Liver (tissue), 9 donors: ENCODE results near the gene ERP44. TPM values are rescaled to one million over a fixed set of nuclear protein-coding genes. Genes with fewer than 3 reads are reported as not detected.

Experiments
- DNase-seq: peaks from one replicate; pipeline ENCODE4 v3.0.0-alpha.2; 2017; ENCODE audit warnings: low spot score
- H3K27ac ChIP-seq, 2 donors: one replicate each; pipeline ENCODE4 v1.7.0; 2013; ENCODE audit warnings: inconsistent platforms in 2 of 2, low read length in 2 of 2, control low read depth in 1 of 2, low read depth in 1 of 2, mild to moderate bottlenecking in 1 of 2
- H3K27me3 ChIP-seq, 4 donors: one replicate each; pipeline versions ENCODE4 v1.6.1 to v1.7.0; 2013; ENCODE audit warnings: low read length in 3 of 4, inconsistent platforms in 1 of 4, mild to moderate bottlenecking in 1 of 4, moderate library complexity in 1 of 4; ENCODE audit not compliant: control insufficient read depth in 4 of 4, insufficient read depth in 4 of 4
- H3K36me3 ChIP-seq, 4 donors: one replicate each; pipeline versions ENCODE4 v1.6.1 to v1.7.0; 2013; ENCODE audit warnings: low read length in 3 of 4, mild to moderate bottlenecking in 3 of 4, low read depth in 1 of 4, moderate library complexity in 1 of 4; ENCODE audit not compliant: control insufficient read depth in 4 of 4, insufficient read depth in 3 of 4
- H3K4me1 ChIP-seq, 4 donors: one replicate each; pipeline versions ENCODE4 v1.6.1 to v1.7.0; 2013; ENCODE audit warnings: low read length in 3 of 4, mild to moderate bottlenecking in 3 of 4, moderate library complexity in 1 of 4; ENCODE audit not compliant: control insufficient read depth in 4 of 4, insufficient read depth in 4 of 4
- H3K4me3 ChIP-seq, 3 donors: one replicate each; pipeline versions ENCODE4 v1.6.1 to v1.7.0; 2013; ENCODE audit warnings: low read length in 3 of 3, control low read depth in 1 of 3, low read depth in 1 of 3, mild to moderate bottlenecking in 1 of 3
- H3K9ac ChIP-seq, 2 donors: one replicate each; pipeline ENCODE4 v1.7.0; 2013; ENCODE audit warnings: low read length in 2 of 2, mild to moderate bottlenecking in 2 of 2, moderate library complexity in 2 of 2, control low read depth in 1 of 2, low read depth in 1 of 2
- H3K9me3 ChIP-seq, 4 donors: one replicate each; pipeline versions ENCODE4 v1.6.1 to v1.7.0; 2013; ENCODE audit warnings: low read length in 3 of 4; ENCODE audit not compliant: control insufficient read depth in 4 of 4
- CTCF ChIP-seq: fragments of 150-350 bp; IDR thresholded peaks from 2 replicates; pipeline ENCODE4 v1.5.1; 2017; ENCODE audit warnings: improper control_type of control experiment, low read depth, low read length; ENCODE audit not compliant: missing input control
- EGR1 ChIP-seq, 2 donors: IDR thresholded peaks; 2 replicates each; pipeline ENCODE4 v1.6.1; 2016 to 2018; ENCODE audit warnings: antibody characterized with exemption in 2 of 2, low read depth in 2 of 2
- FOXA1 ChIP-seq: IDR thresholded peaks from 2 replicates; pipeline ENCODE4 v1.6.1; 2016; ENCODE audit warnings: antibody characterized with exemption
- FOXA2 ChIP-seq: IDR thresholded peaks from 2 replicates; pipeline ENCODE4 v1.6.1; 2016; ENCODE audit warnings: antibody characterized with exemption
- GABPA ChIP-seq, 2 donors: IDR thresholded peaks in 1 of 2; conservative IDR thresholded peaks in 1 of 2; 2 replicates each; pipeline ENCODE4 v1.6.1; 2016; ENCODE audit warnings: antibody characterized with exemption in 2 of 2, mild to moderate bottlenecking in 1 of 2, moderate library complexity in 1 of 2
- HNF4A ChIP-seq, 2 donors: conservative IDR thresholded peaks; 2 replicates each; pipeline ENCODE4 v1.6.1; 2016; ENCODE audit warnings: antibody characterized with exemption in 2 of 2, mild to moderate bottlenecking in 2 of 2
- HNF4G ChIP-seq: IDR thresholded peaks from 2 replicates; pipeline ENCODE4 v1.6.1; 2016; ENCODE audit warnings: antibody characterized with exemption
- JUND ChIP-seq, 2 donors: IDR thresholded peaks; 2 replicates each; pipeline ENCODE4 v1.6.1; 2016; ENCODE audit warnings: antibody characterized with exemption in 2 of 2
- MAX ChIP-seq: IDR thresholded peaks from 2 replicates; pipeline ENCODE4 v1.6.1; 2016; ENCODE audit warnings: antibody characterized with exemption
- NR2F2 ChIP-seq: IDR thresholded peaks from 2 replicates; pipeline ENCODE4 v1.6.1; 2016; ENCODE audit warnings: antibody characterized with exemption
- RAD21 ChIP-seq, 2 donors: IDR thresholded peaks; 2 replicates each; pipeline ENCODE4 v1.6.1; 2016; ENCODE audit warnings: antibody characterized with exemption in 2 of 2, mild to moderate bottlenecking in 2 of 2
- RXRA ChIP-seq, 2 donors: IDR thresholded peaks; 2 replicates each; pipeline ENCODE4 v1.6.1; 2017 to 2018; ENCODE audit warnings: antibody characterized with exemption in 2 of 2, mild to moderate bottlenecking in 1 of 2
- SP1 ChIP-seq: IDR thresholded peaks from 2 replicates; pipeline ENCODE4 v1.6.1; 2018; ENCODE audit warnings: antibody characterized with exemption, mild to moderate bottlenecking
- TAF1 ChIP-seq: conservative IDR thresholded peaks from 2 replicates; pipeline ENCODE4 v1.6.1; 2016; ENCODE audit warnings: antibody characterized with exemption, mild to moderate bottlenecking
- YY1 ChIP-seq: IDR thresholded peaks from 2 replicates; pipeline ENCODE4 v1.6.1; 2016; ENCODE audit warnings: antibody characterized with exemption, mild to moderate bottlenecking
- WGBS: extraction: QIAGEN DNeasy Blood & Tissue Kit; methylation state at CpG from one replicate; pipeline ENCODE4 v1.1.7; 2013; 5-methylcytosine and 5-hydroxymethylcytosine counted together
- polyA plus RNA-seq, 2 donors: library from polyadenylated mRNA; stranded (reverse) in 1 of 2; unstranded in 1 of 2; fragments of 200-250 nt in 1 of 2; fragments of >200 nt in 1 of 2; fragmentation: Nextera tagmentation in 1 of 2; extraction: Ambion mirVana in 1 of 2; gene quantifications; one replicate each; pipeline versions ENCODE4 v1.2.1 to v1.2.3, GENCODE V29; 2013 to 2015
- total RNA-seq, 2 donors: library from RNA; depleted of rRNA; stranded (reverse); fragments of >200 nt; gene quantifications; one replicate each; pipeline ENCODE4 v1.2.3, GENCODE V29; 2014
- TF ChIP-seq, protein P1 (sequence below): IDR thresholded peaks from 2 replicates; pipeline ENCODE4 v1.6.1; 2016; ENCODE audit warnings: antibody characterized with exemption
- TF ChIP-seq, protein P2 (sequence below): IDR thresholded peaks from 2 replicates; pipeline ENCODE4 v1.6.1; 2016; ENCODE audit warnings: antibody characterized with exemption, mild to moderate bottlenecking
- TF ChIP-seq, protein P3 (sequence below): IDR thresholded peaks from 2 replicates; pipeline ENCODE4 v1.6.1; 2016; ENCODE audit warnings: antibody characterized with exemption
- donor health status: healthy.
- donor health status: healthy.
- donor health status: healthy.
- donor health status: healthy.
- donor health status: healthy.

The ERP44 gene
- total and polyA plus RNA-seq, 4 donors: 13.0 to 26.8 (median 19.3) TPM

DNA sequence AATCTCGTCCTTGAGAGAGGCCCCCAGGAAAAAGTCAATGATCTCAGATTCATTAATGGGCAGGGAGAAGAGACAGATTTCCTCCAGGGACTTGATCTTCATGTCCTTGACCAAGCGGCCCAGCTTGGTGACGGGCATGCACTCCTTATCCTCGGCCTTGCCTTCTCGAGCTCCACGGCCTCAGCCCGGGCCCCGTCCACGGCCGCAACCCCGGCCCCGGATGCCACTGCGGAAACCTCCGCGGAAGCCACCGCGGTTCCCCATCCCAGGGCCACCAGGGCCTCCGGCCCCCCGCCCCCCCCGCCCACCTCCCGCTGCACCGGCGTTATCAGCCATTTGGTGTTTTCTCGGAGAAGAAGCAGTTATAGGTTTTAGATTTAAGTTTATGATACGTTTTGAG, 18.5 kb upstream of the ERP44 start:
- Histone ChIP-seq H3K27me3 (no peaks in the 10 kb centered on the region), H3K9me3 (no peaks in the 10 kb centered on the region), H3K36me3 (peaks cover 0 to 8% (median 0%) of the 10 kb centered on the region in 4 donors), H3K4me1 (no peaks in the 10 kb centered on the region), H3K4me3 (no peak overlapping the region), H3K27ac (no peak overlapping the region), H3K9ac (no peak overlapping the region)
- no peak for DNase-seq
- WGBS: 98% methylated on average over 25 of the region's 25 CpGs
- TF ChIP-seq, protein P1, sequence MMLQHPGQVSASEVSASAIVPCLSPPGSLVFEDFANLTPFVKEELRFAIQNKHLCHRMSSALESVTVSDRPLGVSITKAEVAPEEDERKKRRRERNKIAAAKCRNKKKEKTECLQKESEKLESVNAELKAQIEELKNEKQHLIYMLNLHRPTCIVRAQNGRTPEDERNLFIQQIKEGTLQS: no peak
- TF ChIP-seq RXRA (IDR thresholded peaks at IDR 0.05) (no peak), TAF1 (no peak), JUND (IDR thresholded peaks at IDR 0.05) (no peak), SP1 (no peak), NR2F2 (no peak), MAX (no peak), HNF4G (no peak), FOXA1 (no peak), EGR1 (IDR thresholded peaks at IDR 0.05; ENCODE audit: low read depth in 2 of 2) (no peak), FOXA2 (no peak)
- TF ChIP-seq, protein P2, sequence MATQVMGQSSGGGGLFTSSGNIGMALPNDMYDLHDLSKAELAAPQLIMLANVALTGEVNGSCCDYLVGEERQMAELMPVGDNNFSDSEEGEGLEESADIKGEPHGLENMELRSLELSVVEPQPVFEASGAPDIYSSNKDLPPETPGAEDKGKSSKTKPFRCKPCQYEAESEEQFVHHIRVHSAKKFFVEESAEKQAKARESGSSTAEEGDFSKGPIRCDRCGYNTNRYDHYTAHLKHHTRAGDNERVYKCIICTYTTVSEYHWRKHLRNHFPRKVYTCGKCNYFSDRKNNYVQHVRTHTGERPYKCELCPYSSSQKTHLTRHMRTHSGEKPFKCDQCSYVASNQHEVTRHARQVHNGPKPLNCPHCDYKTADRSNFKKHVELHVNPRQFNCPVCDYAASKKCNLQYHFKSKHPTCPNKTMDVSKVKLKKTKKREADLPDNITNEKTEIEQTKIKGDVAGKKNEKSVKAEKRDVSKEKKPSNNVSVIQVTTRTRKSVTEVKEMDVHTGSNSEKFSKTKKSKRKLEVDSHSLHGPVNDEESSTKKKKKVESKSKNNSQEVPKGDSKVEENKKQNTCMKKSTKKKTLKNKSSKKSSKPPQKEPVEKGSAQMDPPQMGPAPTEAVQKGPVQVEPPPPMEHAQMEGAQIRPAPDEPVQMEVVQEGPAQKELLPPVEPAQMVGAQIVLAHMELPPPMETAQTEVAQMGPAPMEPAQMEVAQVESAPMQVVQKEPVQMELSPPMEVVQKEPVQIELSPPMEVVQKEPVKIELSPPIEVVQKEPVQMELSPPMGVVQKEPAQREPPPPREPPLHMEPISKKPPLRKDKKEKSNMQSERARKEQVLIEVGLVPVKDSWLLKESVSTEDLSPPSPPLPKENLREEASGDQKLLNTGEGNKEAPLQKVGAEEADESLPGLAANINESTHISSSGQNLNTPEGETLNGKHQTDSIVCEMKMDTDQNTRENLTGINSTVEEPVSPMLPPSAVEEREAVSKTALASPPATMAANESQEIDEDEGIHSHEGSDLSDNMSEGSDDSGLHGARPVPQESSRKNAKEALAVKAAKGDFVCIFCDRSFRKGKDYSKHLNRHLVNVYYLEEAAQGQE: no peak
- TF ChIP-seq, protein P3, sequence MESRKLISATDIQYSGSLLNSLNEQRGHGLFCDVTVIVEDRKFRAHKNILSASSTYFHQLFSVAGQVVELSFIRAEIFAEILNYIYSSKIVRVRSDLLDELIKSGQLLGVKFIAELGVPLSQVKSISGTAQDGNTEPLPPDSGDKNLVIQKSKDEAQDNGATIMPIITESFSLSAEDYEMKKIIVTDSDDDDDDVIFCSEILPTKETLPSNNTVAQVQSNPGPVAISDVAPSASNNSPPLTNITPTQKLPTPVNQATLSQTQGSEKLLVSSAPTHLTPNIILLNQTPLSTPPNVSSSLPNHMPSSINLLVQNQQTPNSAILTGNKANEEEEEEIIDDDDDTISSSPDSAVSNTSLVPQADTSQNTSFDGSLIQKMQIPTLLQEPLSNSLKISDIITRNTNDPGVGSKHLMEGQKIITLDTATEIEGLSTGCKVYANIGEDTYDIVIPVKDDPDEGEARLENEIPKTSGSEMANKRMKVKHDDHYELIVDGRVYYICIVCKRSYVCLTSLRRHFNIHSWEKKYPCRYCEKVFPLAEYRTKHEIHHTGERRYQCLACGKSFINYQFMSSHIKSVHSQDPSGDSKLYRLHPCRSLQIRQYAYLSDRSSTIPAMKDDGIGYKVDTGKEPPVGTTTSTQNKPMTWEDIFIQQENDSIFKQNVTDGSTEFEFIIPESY: no peak

DNA sequence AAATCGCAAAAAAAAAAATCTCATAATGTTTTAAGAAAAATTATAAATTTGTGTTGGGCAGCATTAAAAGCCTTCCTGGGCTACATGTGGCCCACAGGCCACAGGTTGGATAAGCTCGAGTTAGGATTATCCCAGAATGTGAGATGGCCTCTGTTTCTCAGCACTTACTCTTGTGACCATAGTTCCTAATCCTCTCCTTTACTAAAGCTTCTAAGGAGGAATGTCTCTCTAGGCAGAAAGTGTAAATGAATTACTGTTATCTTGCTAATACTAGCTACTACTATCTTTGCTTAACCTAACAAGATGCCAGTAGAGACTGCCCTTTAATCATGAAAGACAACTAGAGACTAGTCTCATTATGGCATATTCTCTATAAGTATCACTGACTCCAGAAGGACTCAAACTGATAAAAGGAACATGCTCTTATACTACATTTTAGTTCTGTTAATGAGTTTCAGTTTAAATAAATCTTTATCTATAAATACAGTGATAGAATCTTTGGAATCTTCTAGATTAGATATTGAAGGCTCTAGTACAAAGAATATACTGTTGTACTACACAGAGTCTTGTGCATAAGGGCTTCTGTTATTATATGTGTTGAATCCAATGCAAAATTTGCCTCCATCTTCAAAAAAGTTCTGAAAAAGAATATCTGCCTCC, 14.0 kb upstream of the ERP44 start:
- DNase-seq: no peak
- H3K27me3 ChIP-seq: no peaks in the 10 kb centered on the region
- H3K4me3 ChIP-seq: no peak overlapping the region
- H3K9ac ChIP-seq: no peak overlapping the region
- H3K36me3 ChIP-seq: peaks cover 0 to 10% (median 0%) of the 10 kb centered on the region in 4 donors
- H3K27ac ChIP-seq: no peak overlapping the region
- WGBS: 97% methylated on average over 2 of the region's 2 CpGs
- TF ChIP-seq YY1: no peak
- TF ChIP-seq FOXA1: no peak
- no peak for TF ChIP-seq TAF1
- no peak for TF ChIP-seq HNF4G
- no peak for TF ChIP-seq NR2F2
- TF ChIP-seq CTCF: no peak
- TF ChIP-seq JUND (IDR thresholded peaks at IDR 0.05): no peak
- no peak for TF ChIP-seq MAX
- no peak for TF ChIP-seq GABPA (IDR thresholded peaks at IDR 0.05 in 1 of 2, conservative IDR thresholded peaks at IDR 0.05 in 1 of 2)
- TF ChIP-seq RXRA (IDR thresholded peaks at IDR 0.05): no peak
- TF ChIP-seq HNF4A (conservative IDR thresholded peaks at IDR 0.05): no peak
- no peak for TF ChIP-seq SP1
- TF ChIP-seq FOXA2: no peak
- TF ChIP-seq, protein P1: no peak
- TF ChIP-seq EGR1 (IDR thresholded peaks at IDR 0.05; ENCODE audit: low read depth in 2 of 2): no peak
- no peak for TF ChIP-seq RAD21 (IDR thresholded peaks at IDR 0.05)
- TF ChIP-seq, protein P3: no peak
- H3K9me3 ChIP-seq: no peaks in the 10 kb centered on the region
- peaks cover 2 to 11% (median 4%) of the 10 kb centered on the region in 4 donors for H3K4me1 ChIP-seq
